ENCODE data around the gene QRFPR. TPM values are rescaled to one million over a fixed set of nuclear protein-coding genes. Genes with fewer than 3 reads are reported as not detected.
"Not testable (repeated sequence)": the region's sequence is repeated elsewhere in the genome, so short reads cannot be mapped to it uniquely, and the experiment has no call there.

QRFPR gene
- total RNA-seq, 1 experiment from 2014 or later, result 0.63 TPM

DNA sequence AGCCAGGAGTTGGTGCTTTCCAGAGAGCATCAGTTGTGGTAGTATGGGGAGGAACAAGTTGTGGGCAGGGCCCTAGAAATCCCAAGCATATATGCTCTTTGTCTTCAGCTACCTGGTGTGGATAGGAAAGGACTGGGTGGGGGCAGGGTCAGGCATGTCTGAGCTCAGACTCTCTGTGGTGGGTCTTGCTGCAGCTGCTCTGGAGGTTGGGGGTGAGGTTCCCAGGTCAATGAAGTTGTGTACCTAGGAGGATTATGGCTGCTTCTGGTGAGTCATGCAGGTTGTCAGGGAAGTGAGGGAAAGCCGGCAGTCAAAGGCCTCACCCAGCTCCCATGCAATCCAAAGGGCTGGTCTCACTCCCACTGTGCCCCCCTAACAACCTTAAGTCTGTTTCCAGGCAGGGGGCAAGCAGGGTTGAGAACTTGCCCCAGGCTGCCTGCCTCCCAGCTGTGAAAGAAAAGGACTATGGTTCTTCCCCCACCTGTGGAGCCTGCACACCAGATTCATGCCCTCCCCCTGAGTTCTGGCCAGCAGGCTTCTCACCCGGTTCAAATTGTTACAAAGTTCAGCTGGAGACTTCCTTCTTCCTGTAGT is 30.4 kb upstream of the QRFPR start:
- no CpG with 5 or more reads among the region's 2 CpGs for WGBS (ENCODE audit: extremely low coverage, insufficient read length, low lambda C conversion rate)
- H3K4me3 Mint-ChIP-seq, result peak overlapping the region in 1 of 2 experiments; percentile 12; a peak in 1 of 5 replicates
- Histone ChIP-seq H2BK120ac (ENCODE audit: low read depth, low read length, poor library complexity, severe bottlenecking) (no peak overlapping the region), H3K14ac (ENCODE audit: insufficient read depth, low read length) (no peak overlapping the region), H3K56ac (ENCODE audit: insufficient read length, low read depth, low read length) (no peak overlapping the region), H4K91ac (ENCODE audit: insufficient read length, low read depth, low read length) (no peak overlapping the region), H3K18ac (ENCODE audit: insufficient read length, low read depth, low read length) (no peak overlapping the region), H3T11ph (ENCODE audit: low read length) (no peak overlapping the region), H3K4me1 (ENCODE audit: insufficient read depth, low read length) (no peaks in the 10 kb centered on the region), H3K9ac (ENCODE audit: extremely low read depth, insufficient read length, low read length) (no peak overlapping the region), H3K4me2 (ENCODE audit: insufficient read depth, insufficient read length, low read length) (no peak overlapping the region), H2AFZ (ENCODE audit: low read length) (no peak overlapping the region), H4K5ac (ENCODE audit: insufficient read length, low read depth, low read length) (no peak overlapping the region), H2BK20ac (ENCODE audit: low read depth, low read length, poor library complexity, severe bottlenecking) (no peak overlapping the region), H3K23me2 (ENCODE audit: insufficient read length, low read depth, low read length, poor library complexity, severe bottlenecking) (no peaks in the 10 kb centered on the region), H3K23ac (ENCODE audit: insufficient read length, low read depth, low read length) (no peak overlapping the region), H3K79me1 (ENCODE audit: insufficient read depth, low read depth, low read length, poor library complexity, severe bottlenecking) (no peaks in the 10 kb centered on the region), H3K79me2 (ENCODE audit: insufficient read depth, low read length) (no peaks in the 10 kb centered on the region), H3K9me3 (ENCODE audit: control insufficient read depth, low read depth, low read length) (no peaks in the 10 kb centered on the region), H4K8ac (replicated peaks; ENCODE audit: insufficient read length, low read depth, low read length) (no peak overlapping the region), H2AK5ac (ENCODE audit: insufficient read length, low read length) (no peak overlapping the region), H2BK12ac (ENCODE audit: insufficient read length, low read depth, low read length) (no peak overlapping the region), H2BK5ac (ENCODE audit: insufficient read length, low read length) (no peak overlapping the region), H2BK15ac (ENCODE audit: low read depth, low read length) (no peak overlapping the region), H3K27me3 (ENCODE audit: insufficient read depth, low read length) (no peaks in the 10 kb centered on the region), H4K20me1 (ENCODE audit: control insufficient read depth, insufficient read depth, insufficient read length) (no peaks in the 10 kb centered on the region), H3K4ac (ENCODE audit: low read depth, low read length) (no peak overlapping the region), H3K27ac (ENCODE audit: insufficient read length, low read depth, low read length) (no peak overlapping the region)
- peaks cover 0 to 9% (median 4%) of the 10 kb centered on the region in 3 experiments; a peak in 4 of 7 replicates for H3K36me3 Mint-ChIP-seq (ENCODE audit: insufficient read depth in 1 of 3, low read depth in 3 of 3)
- peaks cover 11 to 14% of the 10 kb centered on the region in 2 experiments for H3K4me1 Mint-ChIP-seq
- peak; percentile 32 for DNase-seq
- peaks cover 12 to 14% of the 10 kb centered on the region in 2 experiments; a peak in 4 of 5 replicates for H3K9me3 Mint-ChIP-seq
- H3K27me3 Mint-ChIP-seq (ENCODE audit: low read depth), result peaks cover 14% of the 10 kb centered on the region
- H3K27ac Mint-ChIP-seq, result peak overlapping the region in 2 of 3 experiments; percentile 44 to 76; a peak in 3 of 7 replicates
- TF ChIP-seq, protein P1, sequence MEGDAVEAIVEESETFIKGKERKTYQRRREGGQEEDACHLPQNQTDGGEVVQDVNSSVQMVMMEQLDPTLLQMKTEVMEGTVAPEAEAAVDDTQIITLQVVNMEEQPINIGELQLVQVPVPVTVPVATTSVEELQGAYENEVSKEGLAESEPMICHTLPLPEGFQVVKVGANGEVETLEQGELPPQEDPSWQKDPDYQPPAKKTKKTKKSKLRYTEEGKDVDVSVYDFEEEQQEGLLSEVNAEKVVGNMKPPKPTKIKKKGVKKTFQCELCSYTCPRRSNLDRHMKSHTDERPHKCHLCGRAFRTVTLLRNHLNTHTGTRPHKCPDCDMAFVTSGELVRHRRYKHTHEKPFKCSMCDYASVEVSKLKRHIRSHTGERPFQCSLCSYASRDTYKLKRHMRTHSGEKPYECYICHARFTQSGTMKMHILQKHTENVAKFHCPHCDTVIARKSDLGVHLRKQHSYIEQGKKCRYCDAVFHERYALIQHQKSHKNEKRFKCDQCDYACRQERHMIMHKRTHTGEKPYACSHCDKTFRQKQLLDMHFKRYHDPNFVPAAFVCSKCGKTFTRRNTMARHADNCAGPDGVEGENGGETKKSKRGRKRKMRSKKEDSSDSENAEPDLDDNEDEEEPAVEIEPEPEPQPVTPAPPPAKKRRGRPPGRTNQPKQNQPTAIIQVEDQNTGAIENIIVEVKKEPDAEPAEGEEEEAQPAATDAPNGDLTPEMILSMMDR (conservative IDR thresholded peaks at IDR 0.05), result no peak

DNA sequence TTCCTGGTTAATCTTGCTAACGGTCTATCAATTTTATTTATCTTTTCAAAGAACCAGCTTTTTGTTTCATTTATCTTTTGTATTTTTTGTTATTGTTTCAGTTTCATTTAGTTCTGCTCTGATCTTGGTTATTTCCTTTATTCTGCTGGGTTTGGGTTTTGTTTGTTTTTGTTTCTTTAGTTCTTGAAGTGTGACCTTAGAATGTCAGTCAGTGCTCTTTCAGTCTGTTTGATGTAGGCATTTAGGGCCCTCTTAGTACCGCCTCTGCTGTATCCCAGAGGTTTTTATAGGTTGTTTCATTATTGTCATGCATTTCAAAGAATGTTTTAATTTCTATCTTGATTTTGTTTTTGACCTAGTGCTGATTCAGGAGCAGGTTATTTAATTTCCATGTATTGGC is 27.7 kb upstream of the QRFPR start:
- not testable (repeated sequence) for H4K5ac ChIP-seq (ENCODE audit: insufficient read length, low read depth, low read length); H3K27ac ChIP-seq (ENCODE audit: insufficient read length, low read depth, low read length); H3K9ac ChIP-seq (ENCODE audit: extremely low read depth, insufficient read length, low read length); H2AK5ac ChIP-seq (ENCODE audit: insufficient read length, low read length); DNase-seq; H3K4ac ChIP-seq (ENCODE audit: low read depth, low read length); H3K79me1 ChIP-seq (ENCODE audit: insufficient read depth, low read depth, low read length, poor library complexity, severe bottlenecking); H3K9me3 Mint-ChIP-seq; H4K20me1 ChIP-seq (ENCODE audit: control insufficient read depth, insufficient read depth, insufficient read length); H3K56ac ChIP-seq (ENCODE audit: insufficient read length, low read depth, low read length); H3K36me3 Mint-ChIP-seq (ENCODE audit: insufficient read depth in 1 of 3, low read depth in 3 of 3); H3K9me3 ChIP-seq (ENCODE audit: control insufficient read depth, low read depth, low read length); H3K14ac ChIP-seq (ENCODE audit: insufficient read depth, low read length); H3K79me2 ChIP-seq (ENCODE audit: insufficient read depth, low read length); H3K4me2 ChIP-seq (ENCODE audit: insufficient read depth, insufficient read length, low read length); H3K27me3 ChIP-seq (ENCODE audit: insufficient read depth, low read length); H2BK12ac ChIP-seq (ENCODE audit: insufficient read length, low read depth, low read length); H2BK15ac ChIP-seq (ENCODE audit: low read depth, low read length); H3K18ac ChIP-seq (ENCODE audit: insufficient read length, low read depth, low read length); H3K23ac ChIP-seq (ENCODE audit: insufficient read length, low read depth, low read length); H2BK20ac ChIP-seq (ENCODE audit: low read depth, low read length, poor library complexity, severe bottlenecking); H2BK120ac ChIP-seq (ENCODE audit: low read depth, low read length, poor library complexity, severe bottlenecking); H2BK5ac ChIP-seq (ENCODE audit: insufficient read length, low read length); H2AFZ ChIP-seq (ENCODE audit: low read length); H3T11ph ChIP-seq (ENCODE audit: low read length); H3K4me3 Mint-ChIP-seq; H4K91ac ChIP-seq (ENCODE audit: insufficient read length, low read depth, low read length); H4K8ac ChIP-seq (replicated peaks; ENCODE audit: insufficient read length, low read depth, low read length); H3K4me1 ChIP-seq (ENCODE audit: insufficient read depth, low read length); H3K27ac Mint-ChIP-seq; H3K23me2 ChIP-seq (ENCODE audit: insufficient read length, low read depth, low read length, poor library complexity, severe bottlenecking)
- no CpG with 5 or more reads among the region's 2 CpGs for WGBS (ENCODE audit: extremely low coverage, insufficient read length, low lambda C conversion rate)
- Mint-ChIP-seq H3K27me3 (ENCODE audit: low read depth) (peaks cover 14% of the 10 kb centered on the region), H3K4me1 (peaks cover 11 to 14% of the 10 kb centered on the region in 2 experiments)

Data from H9 (cell line).